ENCODE measurements around the gene SMIM35. TPM values are rescaled to one million over a fixed set of nuclear protein-coding genes. Genes with fewer than 3 reads are reported as not detected.
A peak's percentile ranks its signal among the peaks of the same experiment; 100 is the strongest.

The SMIM35 gene
- total and polyA plus RNA-seq, 11 donors, result 0.21 TPM; not detected in 10

DNA sequence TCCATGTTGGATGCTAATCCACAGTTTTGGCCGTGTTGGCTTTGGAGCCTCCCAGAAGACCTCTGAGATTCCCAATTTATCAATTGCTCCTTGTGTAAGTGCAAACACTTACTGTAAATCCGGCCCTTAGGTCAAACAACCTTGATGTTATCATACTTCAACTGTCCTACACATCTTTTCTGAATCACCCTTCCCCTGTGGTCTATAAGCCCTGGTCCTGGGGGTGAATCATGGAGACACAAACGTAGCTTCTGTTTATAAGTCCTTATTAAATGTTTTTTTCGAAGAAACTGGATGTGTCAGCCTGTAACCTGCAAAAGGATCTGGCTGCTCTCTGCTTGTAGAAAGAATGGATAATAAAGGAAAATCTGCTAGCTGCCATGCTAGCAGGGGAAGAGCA, 102.3 kb downstream of the SMIM35 start:
- peaks cover 0 to 57% (median 10%) of the 10 kb centered on the region in 12 donors for H3K4me1 ChIP-seq
- ATAC-seq (no peak), DNase-seq (no peak)
- no peak overlapping the region for H3K4me3 ChIP-seq
- WGBS, 4 donors, result 73 to 85% (median 78%) methylated on average over 4 of the region's 4 CpGs
- peaks cover 0 to 22% (median 0%) of the 10 kb centered on the region in 9 donors for H3K36me3 ChIP-seq
- H3K27ac ChIP-seq, result no peak overlapping the region
- intact Hi-C loops (cut with DNase I), result loop anchor here in 1 of 10 donors (10.0 kb wide), 1 partner anchor 60 kb away; no protein-coding TSS in a partner anchor
- H3K27me3 ChIP-seq, result peaks cover 0 to 25% (median 3%) of the 10 kb centered on the region in 9 donors
- TF ChIP-seq, protein P1, sequence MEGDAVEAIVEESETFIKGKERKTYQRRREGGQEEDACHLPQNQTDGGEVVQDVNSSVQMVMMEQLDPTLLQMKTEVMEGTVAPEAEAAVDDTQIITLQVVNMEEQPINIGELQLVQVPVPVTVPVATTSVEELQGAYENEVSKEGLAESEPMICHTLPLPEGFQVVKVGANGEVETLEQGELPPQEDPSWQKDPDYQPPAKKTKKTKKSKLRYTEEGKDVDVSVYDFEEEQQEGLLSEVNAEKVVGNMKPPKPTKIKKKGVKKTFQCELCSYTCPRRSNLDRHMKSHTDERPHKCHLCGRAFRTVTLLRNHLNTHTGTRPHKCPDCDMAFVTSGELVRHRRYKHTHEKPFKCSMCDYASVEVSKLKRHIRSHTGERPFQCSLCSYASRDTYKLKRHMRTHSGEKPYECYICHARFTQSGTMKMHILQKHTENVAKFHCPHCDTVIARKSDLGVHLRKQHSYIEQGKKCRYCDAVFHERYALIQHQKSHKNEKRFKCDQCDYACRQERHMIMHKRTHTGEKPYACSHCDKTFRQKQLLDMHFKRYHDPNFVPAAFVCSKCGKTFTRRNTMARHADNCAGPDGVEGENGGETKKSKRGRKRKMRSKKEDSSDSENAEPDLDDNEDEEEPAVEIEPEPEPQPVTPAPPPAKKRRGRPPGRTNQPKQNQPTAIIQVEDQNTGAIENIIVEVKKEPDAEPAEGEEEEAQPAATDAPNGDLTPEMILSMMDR (IDR thresholded peaks at IDR 0.05), result no peak
- no peak for TF ChIP-seq POLR2A (IDR thresholded peaks at IDR 0.05)
- H3K9me3 ChIP-seq, result no peaks in the 10 kb centered on the region

DNA sequence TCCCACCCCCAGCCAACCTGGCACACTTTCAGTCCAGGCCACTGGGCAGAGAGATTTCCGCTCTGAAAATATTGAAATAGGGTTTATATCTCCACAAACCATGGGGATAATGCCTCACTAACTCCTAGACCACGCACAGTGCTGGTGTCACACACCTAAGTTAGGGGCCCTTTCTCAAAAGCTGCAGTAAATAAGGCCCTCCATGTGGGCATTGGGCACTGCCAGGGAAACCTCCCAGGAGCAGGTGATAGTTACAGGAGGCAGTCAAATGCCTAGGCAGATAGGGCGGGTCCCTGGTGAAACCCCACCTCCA, 103.6 kb downstream of the SMIM35 start:
- no peak overlapping the region for H3K4me3 ChIP-seq
- peaks cover 0 to 57% (median 11%) of the 10 kb centered on the region in 12 donors for H3K4me1 ChIP-seq
- no peak for DNase-seq
- no peak for ATAC-seq
- intact Hi-C loops (cut with DNase I), result loop anchor here in 1 of 10 donors (10.0 kb wide), 1 partner anchor 62 kb away; no protein-coding TSS in a partner anchor
- 92 to 98% (median 94%) methylated on average over 3 of the region's 3 CpGs for WGBS, 4 donors
- no peak for TF ChIP-seq POLR2A (IDR thresholded peaks at IDR 0.05)
- TF ChIP-seq, protein P1 (IDR thresholded peaks at IDR 0.05), result no peak
- H3K27me3 ChIP-seq, result peaks cover 0 to 14% (median 3%) of the 10 kb centered on the region in 9 donors
- peaks cover 0 to 8% (median 0%) of the 10 kb centered on the region in 9 donors for H3K36me3 ChIP-seq
- H3K27ac ChIP-seq, result no peak overlapping the region
- H3K9me3 ChIP-seq, result no peaks in the 10 kb centered on the region

DNA sequence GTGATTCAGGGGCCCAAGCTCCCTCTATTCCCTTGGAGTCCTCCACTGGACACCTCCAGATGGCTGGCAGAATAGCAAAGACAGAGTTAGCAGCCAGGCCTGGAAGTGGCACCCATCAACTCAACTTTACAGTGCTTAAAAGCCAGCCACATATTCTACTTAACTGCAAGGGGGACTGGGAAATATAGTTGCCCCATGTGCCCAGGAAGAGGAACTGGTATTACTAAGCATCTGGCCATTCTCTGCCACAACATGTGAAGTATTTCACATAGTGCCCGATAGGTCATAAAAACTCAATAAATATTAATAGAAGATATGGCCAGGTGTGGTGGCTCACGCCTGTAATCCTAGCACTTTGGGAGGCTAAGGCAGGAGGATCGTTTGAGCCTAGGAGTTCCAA, 106.0 kb downstream of the SMIM35 start:
- no peak overlapping the region for H3K4me3 ChIP-seq
- no peaks in the 10 kb centered on the region for H3K9me3 ChIP-seq
- intact Hi-C loops (cut with DNase I), result loop anchor here in 1 of 10 donors (10.0 kb wide), 1 partner anchor 64 kb away; no protein-coding TSS in a partner anchor
- TF ChIP-seq, protein P1 (IDR thresholded peaks at IDR 0.05), result no peak
- TF ChIP-seq POLR2A (IDR thresholded peaks at IDR 0.05), result no peak
- ATAC-seq (no peak), DNase-seq (no peak)
- WGBS, 4 donors, result 86 to 93% (median 89%) methylated on average over 3 of the region's 3 CpGs
- peaks cover 0 to 9% (median 0%) of the 10 kb centered on the region in 9 donors for H3K27me3 ChIP-seq
- H3K27ac ChIP-seq, result peak overlapping the region in 1 of 12 donors; percentile 94
- no peaks in the 10 kb centered on the region for H3K36me3 ChIP-seq
- peaks cover 0 to 72% (median 4%) of the 10 kb centered on the region in 12 donors for H3K4me1 ChIP-seq

DNA sequence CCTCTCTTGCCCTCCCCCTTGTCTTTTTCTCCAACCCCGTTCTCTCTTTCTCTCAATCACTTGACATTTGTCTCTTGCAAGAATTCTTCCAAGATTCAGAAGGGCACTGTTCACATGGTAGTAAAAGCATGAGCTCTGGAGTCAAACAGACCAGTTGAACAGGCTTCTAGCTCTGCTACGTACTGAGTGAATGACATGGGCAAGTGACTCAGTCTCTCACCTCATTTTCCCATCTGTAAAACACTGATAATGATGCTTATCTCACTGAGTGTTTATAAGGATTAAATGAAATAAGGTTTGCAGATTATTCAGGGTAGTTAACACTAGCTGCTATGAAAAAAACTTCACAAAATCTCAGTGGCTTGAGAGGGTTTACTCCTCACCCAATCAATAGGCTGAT, 106.5 kb downstream of the SMIM35 start:
- DNase-seq (no peak), ATAC-seq (no peak)
- no peak for TF ChIP-seq POLR2A (IDR thresholded peaks at IDR 0.05)
- TF ChIP-seq, protein P1 (IDR thresholded peaks at IDR 0.05), result no peak
- intact Hi-C loops (cut with DNase I), result loop anchor here in 1 of 10 donors (10.0 kb wide), 1 partner anchor 65 kb away; no protein-coding TSS in a partner anchor
- Histone ChIP-seq H3K36me3 (no peaks in the 10 kb centered on the region), H3K4me1 (peaks cover 0 to 72% (median 2%) of the 10 kb centered on the region in 12 donors), H3K9me3 (no peaks in the 10 kb centered on the region), H3K27ac (peak overlapping the region in 1 of 12 donors; percentile 94), H3K27me3 (peaks cover 0 to 9% (median 0%) of the 10 kb centered on the region in 9 donors), H3K4me3 (no peak overlapping the region)
- WGBS, 4 donors, result 31 to 36% (median 34%) methylated on average over 2 of the region's 2 CpGs
